GM18505 (cell line): ENCODE data around the gene NEDD4L.

ENCODE experiments used
- ATAC-seq: cut with Tn5 transposase; IDR thresholded peaks from one replicate; pipeline ENCODE4 v1.9.1; 2021; ENCODE audit not compliant: unreplicated experiment
- POLR2A ChIP-seq: IDR thresholded peaks from 4 replicates; pipeline ENCODE4 v1.6.1; 2011; ENCODE audit warnings: borderline replicate concordance; ENCODE audit not compliant: insufficient read depth, insufficient read length; ENCODE audit errors: extremely low read depth

Gene NEDD4L

DNA sequence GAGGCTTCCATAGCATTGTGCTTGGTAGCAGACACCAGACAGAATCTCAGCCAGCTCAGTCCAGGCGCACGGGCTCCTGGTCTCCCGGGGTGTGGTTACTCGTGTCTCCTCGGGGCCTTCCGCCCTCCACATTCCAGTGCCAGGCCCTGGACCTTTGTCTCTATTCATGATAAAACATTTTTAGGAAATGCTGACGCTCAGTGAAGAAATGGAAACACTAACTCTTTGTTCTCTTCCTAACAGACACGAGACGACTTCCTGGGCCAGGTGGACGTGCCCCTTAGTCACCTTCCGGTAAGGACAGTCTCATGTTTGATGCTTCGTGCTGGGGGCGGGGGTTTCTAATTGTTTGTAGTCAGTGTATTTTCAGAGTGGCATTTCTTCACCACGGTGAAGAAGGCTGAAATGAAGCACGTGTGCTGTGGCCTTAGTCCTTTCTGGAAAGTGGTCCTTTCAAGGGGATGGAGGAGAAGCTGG lies 271.8 kb downstream of the NEDD4L start:
- no peak for TF ChIP-seq POLR2A
- no peak for ATAC-seq

DNA sequence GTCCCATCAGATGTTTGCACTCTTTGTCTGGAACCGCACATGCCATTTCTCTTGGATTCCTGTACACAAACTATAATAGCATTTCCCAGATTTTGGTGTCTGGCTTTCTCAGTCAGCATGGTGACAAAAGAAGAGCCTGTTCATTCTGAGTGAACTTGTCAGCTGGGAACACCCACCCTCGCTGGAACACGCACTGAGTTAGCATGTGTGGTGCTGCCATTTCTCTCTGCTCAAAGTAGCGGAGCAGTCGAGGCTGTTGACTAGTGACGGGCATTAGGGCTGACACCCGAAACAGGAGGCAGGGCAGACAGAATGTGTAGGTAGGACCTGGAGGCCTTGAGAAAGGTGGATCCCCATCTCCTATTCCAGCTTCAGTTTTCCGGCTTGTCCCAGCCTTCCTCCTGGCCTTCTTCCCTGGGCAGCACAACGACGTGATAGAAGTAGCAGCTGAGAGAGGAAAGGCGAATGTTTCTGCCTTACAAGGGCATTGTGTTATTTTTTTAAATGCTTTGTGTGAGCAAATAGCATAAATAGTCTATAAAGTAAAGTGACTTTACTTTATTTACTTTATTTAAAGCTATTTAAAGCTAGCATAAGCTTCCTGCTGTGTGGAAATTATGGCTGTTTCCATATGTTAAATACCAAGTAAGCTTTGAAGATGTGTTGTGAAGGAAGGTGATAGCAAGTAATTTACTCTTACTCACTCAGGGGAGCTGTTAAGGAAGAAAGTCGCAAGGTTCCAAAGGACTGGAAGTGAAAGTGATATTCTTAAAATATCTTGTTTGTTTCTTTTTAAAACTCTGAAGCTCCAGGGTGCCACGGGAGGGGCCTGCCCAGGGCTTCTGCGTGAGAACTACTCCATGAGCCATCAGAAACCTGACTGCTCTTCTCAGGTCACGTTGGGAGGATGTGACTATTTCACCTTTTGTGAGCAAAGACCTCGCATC lies 272.6 kb downstream of the NEDD4L start:
- ATAC-seq, result no peak
- no peak for TF ChIP-seq POLR2A

DNA sequence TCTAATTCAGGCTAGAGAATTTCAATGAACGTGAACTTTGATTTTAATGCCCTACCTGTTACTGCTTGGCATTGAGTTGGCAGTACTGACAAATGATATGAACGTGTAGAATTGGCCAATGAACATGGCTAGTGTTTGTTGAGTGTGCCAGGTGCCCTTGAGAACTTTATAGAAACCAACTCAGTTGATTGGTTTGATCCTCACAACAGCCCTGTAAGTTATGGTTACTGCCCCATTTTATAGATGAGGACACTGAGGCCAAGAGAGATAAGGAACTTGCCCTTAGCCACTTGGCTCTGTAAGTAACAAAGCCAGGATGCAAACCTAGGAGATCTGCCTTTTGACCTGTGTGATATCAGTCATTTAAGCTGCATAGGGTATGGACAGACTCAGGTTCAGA lies 275.7 kb downstream of the NEDD4L start:
- TF ChIP-seq POLR2A, result no peak
- ATAC-seq, result no peak

GRCh38 chr18:58320907-58321561 lies 277.0 kb downstream of the NEDD4L start:
- TF ChIP-seq POLR2A, result no peak
- no peak for ATAC-seq

DNA sequence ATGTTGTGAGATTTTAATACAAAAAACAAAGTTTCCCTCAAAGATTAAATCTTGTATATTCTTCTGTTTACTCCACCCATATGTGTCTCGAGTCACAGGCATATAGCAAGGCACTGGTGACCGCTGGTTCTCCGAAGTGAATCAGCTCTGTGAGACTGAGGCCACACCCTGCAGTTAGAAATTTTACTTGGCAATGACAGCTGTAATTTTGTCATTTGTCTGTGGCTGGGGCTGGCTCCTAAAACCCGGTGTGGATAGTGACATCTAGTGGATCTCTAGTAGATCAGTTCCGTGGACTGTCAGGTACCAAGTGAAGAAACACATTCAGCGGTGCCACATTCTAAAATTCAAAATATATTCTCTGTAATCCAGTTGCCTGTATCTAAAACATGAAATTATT lies 278.0 kb downstream of the NEDD4L start:
- no peak for TF ChIP-seq POLR2A
- no peak for ATAC-seq

- ATAC-seq, result no peak
Measured at GRCh38 chr18:58322464-58322863, 278.4 kb downstream of the NEDD4L start.

DNA sequence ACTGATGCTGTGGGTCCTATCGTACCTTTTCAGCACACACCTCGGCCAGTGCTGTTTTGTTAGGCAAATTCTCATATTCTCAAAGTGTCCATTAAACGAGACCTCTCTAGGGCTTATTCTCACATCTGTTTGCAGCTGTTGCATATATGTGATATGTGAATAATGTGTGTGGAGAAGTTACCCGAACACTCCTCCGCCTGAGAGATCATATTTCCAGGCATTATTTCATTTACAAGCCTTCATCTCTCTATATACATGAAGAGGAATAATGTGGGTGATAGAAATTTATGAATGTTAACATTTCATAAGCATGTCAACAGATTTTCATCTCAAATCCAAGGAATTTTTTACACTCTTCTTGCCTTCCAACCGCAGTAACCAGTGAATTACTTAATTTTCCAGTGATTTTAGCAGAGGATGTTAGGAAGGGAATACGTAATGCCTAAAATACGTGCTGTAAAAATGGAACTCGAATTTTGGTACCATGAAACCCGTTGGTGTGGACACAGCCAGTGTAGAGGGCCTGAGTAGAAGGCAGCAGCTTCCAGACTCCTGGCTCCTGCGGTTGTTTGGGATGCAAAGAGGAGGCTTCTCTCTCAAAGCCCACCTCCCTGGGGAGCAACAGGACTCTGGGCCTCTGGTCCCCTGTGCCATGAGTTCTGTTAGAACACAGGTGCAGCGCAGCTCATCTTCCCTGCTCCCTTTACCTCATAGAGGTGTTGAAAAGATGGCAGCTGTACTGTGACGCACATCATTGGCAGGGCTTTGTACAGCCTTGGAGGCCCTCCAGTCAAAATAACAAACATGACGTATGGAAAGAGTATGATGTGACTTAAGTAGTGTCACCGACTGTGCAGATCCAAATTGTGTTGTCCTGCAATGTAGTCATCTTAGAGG lies 280.1 kb downstream of the NEDD4L start:
- ATAC-seq, result no peak
- no peak for TF ChIP-seq POLR2A

More at GRCh38 chr18:58322464-58322863, 278.4 kb downstream of the NEDD4L start:
- TF ChIP-seq POLR2A, result no peak

GRCh38 chr18:58324824-58325480 lies 280.9 kb downstream of the NEDD4L start:
- TF ChIP-seq POLR2A, result no peak
- no peak for ATAC-seq

- ATAC-seq, result no peak
Measured at GRCh38 chr18:58325494-58325893, 281.5 kb downstream of the NEDD4L start.

GRCh38 chr18:58334061-58334460 lies 290.0 kb downstream of the NEDD4L start:
- ATAC-seq, result no peak
- TF ChIP-seq POLR2A, result no peak

More at GRCh38 chr18:58325494-58325893, 281.5 kb downstream of the NEDD4L start:
- TF ChIP-seq POLR2A, result no peak

GRCh38 chr18:58335223-58335622 lies 291.2 kb downstream of the NEDD4L start:
- ATAC-seq, result no peak
- no peak for TF ChIP-seq POLR2A

DNA sequence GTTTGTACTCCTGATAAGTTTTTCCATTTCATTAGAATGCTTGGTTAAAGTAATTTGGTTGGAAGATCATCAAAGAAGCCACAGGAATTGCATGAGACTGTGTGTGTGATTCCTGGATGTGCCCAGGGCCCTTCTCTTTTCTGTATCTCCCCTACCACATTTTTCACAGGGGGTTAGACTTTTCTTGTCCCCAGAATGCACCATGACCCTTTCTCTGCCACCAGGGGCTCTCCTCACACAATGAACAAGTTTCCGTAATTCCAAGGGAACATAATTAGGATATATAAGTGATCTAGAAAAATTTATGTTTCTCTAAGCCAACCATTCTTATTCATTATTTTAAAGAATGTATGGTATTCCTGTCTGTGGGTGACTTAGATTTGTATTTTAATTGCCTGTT lies 291.8 kb downstream of the NEDD4L start:
- TF ChIP-seq POLR2A, result no peak
- ATAC-seq, result no peak
